Left lobe of liver (tissue), 2 donors: Measurements from ENCODE around the gene QSOX2. TPM values are rescaled to one million over a fixed set of nuclear protein-coding genes. Genes with fewer than 3 reads are reported as not detected.

ENCODE experiments used
- ATAC-seq: fragments of 200-7000 bp; cut with Tn5 transposase; one replicate; pipeline ENCODE4 v1.9.1; 2020; ENCODE audit warnings: mild to moderate bottlenecking, moderate library complexity
- DNase-seq: peaks from one replicate; pipeline ENCODE4 v3.0.0-alpha.2; 2020; ENCODE audit warnings: low spot score
- total RNA-seq: library from RNA; stranded (reverse); gene quantifications from one replicate; pipeline ENCODE4 v1.2.1, GENCODE V29; 2021
- donor health status: DM: no; HTN: no; CAD: no; lungs with moderate emphysema.
- donor health status: DM: no; HTN: yes; CAD: no.

Gene QSOX2
- total RNA-seq, 1 donor from 2014 or later = 4.7 TPM

DNA sequence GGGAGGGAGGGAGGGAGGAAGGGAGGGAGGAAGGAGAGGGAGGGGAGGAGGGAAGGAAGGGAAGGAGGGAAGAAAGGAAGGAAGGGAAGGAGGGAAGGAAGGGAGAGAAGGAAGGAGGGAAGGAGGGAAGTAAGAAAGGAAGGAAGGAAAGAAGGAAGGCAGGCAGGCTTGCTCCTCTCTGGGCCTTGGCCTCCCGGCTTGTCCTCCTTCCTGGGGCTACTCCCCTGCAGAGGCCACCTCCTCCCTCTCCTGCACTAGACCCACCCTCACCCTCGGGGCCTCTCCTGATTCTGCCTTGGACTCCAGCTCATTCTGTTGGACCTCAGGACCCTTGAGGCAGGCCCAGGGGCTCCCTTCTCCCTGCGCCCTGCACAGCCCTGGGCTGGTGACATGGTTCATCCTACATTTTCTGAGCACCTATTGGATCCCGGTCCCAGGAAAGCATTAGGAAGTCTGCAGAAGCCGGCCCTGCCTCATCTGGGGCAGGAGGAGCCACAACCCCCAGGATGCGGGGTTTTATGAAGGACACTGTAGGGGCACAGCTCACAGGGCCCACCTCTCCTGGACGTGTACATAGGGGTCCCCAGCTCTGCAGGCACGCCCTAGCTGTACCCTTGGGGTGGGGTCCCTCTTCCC, 63.7 kb downstream of the QSOX2 start:
- no peak for ATAC-seq

DNA sequence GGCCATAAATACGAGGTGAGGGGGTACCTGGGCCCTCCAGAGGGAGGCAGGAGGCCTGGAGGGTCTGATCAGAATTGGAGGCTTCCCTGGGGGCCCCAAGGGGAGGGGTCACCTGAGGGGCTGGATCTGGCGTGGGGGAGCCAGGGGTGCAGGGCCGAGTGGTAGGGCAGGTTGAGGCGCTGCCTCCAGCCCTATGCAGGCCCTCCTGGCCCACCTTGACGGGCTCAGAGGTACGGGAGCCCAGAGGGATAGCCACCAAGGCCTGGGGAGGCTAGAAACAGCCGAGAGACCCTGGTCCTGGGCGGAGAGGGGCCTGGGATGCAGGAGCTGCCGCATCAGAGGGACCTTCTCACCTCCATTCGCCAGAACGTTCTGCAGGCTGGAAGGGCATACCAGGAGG, 65.0 kb downstream of the QSOX2 start:
- DNase-seq (no peak), ATAC-seq (no peak)

More for the DNA sequence above, 63.7 kb downstream of the QSOX2 start:
- DNase-seq = no peak

GRCh38 chr9:136179761-136180160, 65.9 kb downstream of the QSOX2 start:
- ATAC-seq = no peak
- DNase-seq = no peak

GRCh38 chr9:136179101-136179616, 66.5 kb downstream of the QSOX2 start:
- DNase-seq (no peak), ATAC-seq (no peak)

DNA sequence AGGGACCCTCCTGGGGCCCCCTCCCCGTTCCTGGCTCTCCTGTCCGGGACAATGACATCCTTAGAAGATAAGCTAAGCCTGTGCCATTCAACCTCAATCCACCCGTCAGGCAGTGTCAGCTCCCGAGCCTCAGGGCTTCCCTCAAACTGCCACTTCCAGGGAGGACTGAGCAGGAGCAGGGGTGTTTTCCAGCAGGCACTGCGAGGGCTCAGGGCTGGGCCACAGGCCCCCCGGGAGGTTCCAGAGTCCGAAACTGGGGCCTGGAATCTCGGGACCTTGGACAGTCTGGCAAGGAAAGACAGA, 66.9 kb downstream of the QSOX2 start:
- DNase-seq = no peak
- no peak for ATAC-seq

DNA sequence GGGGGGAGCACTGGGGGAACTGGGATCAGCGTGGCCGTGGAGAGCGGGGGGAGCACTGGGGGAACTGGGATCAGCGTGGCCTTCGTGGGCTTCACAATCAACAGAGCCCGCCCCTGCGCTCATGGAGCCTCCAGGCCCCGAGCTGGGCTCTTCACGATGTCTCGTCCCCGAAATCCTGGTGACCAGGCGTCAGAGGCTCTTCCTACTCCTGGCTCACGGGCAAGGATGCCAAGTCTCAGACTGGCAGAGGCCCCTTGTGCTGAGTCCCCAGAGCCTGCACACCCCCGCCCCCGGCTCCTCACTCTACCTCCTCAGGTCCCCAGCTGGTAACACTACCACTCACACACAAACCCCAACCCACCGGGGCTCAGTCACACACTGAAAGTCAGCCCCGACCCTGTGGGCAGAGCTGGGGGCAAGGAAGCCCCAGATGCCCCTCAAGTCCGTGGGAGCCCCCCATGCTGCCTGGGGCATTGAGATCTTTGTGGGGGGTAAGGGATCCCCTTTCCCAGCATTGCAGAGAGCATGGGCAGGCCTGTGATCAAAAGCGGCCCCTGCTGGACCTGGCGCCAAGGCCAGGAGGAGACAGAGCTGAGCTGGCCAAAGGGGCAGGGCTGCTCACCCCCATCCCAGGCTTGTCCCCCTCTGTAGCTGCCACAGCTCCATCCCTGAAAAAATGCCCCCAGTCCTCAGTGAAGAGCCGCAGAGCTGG, 67.4 kb downstream of the QSOX2 start:
- no peak for ATAC-seq
- DNase-seq = no peak

DNA sequence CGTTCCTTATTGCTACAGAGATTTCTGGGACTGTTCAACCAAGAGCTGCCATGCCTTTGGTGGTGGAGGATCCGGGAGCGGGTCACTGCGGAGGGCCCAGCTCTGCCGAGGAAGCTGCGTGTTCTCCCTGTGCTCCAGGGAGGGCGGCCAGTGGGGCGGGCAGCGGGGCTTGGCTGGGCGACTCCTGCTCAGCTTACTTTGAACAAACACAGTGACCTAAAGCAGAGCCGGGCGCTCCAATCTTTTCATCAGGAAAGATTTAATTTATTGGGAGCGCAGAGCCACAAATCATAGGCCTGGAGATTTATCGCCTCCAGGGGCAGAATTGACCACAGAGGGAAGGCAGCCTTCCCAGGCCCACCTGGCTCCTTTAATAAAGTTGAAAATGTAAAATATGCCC, 68.4 kb downstream of the QSOX2 start:
- DNase-seq (no peak), ATAC-seq (no peak)

DNA sequence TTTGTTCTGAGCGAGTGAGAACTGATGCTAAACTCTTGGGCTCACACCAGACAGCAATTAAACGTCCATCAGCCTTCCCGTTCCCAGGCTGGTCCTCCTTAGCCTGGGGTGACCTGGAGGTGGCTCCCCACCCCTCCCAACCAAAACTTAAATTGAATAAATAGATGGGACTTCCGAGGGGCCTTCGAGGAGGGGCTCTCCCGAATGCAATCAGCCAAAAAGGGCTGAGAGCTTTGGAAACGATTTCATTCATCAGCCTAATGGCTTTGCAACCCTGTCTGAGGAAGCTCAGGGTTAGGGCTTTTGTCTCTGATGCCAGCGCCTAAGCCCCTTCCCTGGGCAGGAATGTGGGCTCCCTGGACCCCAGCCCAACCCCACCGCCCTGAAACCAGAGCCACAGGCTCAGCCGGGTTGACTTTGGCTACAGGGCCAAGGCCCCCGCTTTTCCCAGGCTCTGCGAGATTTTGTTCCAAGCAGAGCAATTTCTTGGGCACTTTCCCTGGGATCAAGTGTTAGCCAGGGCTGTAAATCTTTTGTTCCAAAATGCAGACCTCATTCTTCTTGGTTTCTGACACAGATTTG, 69.9 kb downstream of the QSOX2 start:
- ATAC-seq (no peak), DNase-seq (no peak)

GRCh38 chr9:136174779-136175615, 70.6 kb downstream of the QSOX2 start:
- DNase-seq = no peak
- ATAC-seq = no peak

- DNase-seq = no peak
- ATAC-seq = no peak
Observed at GRCh38 chr9:136173648-136174290, 71.8 kb downstream of the QSOX2 start.

DNA sequence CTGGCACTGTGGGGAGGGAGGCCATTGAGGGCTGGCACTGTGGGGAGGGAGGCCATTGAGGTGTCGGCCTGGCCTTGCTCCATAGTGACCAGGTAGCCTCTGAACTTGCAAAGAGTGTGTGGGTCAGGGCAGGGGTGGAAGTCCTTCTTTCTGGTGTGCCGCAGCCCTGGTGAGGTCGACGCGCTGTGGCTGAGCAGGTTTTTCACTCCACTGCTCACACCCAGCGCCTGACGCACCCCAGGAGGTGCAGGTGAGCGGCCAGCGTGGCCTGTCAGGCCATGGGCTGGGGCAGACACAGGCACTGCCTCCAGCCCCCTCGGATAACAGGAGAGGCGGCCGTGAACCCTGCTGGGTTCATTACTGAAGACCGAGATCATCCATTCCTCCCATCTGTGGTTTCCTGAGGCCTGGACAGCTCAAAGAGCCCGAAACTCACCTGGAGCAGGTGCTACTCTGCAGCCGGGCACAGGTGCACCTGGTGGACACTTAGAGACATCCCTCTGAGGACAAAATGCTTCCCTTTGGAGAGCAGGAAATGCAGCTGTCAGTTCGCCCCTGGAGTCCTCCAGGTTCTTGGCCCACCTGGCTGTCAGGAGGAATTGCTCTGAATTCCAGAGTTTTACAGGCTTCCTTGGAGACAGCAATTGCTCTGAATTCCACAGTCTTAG, 73.1 kb downstream of the QSOX2 start:
- DNase-seq (no peak), ATAC-seq (no peak)

DNA sequence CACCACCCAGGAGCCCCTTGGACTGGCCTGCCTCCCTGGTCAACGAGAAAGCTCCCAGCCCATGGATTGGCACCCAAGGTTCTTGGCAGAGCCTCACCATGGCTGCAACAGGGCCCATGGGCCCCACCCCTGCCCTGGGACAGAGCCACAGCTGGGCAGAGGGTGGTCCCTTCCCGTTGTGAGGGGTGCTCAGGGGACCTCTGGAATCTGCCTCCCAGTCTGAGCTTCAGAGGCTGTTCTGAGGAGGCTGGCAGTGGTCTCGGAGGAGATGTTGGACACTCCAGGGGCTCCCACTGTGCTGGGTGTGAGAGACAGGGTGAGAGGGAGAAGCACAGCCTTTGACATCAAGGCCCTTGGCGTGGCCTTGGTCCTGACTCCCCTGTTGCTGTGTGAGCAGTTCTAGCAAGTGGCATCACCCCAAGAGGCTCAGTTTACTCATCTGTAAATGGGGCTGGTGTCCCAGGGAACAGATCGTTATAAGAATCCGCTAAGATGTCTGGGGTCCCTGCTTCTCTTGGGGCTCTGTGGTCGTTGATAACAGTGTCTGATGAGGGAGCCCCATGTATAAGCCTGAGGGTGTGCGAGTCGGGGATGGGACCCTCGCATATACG, 73.7 kb downstream of the QSOX2 start:
- ATAC-seq (no peak), DNase-seq (no peak)

- DNase-seq (no peak), ATAC-seq (peak; percentile 41)
Observed at GRCh38 chr9:136171009-136171800, 74.4 kb downstream of the QSOX2 start.

GRCh38 chr9:136170006-136170901, 75.4 kb downstream of the QSOX2 start:
- DNase-seq (no peak), ATAC-seq (peak; percentile 89)

GRCh38 chr9:136169495-136169894, 76.1 kb downstream of the QSOX2 start:
- ATAC-seq (no peak), DNase-seq (no peak)

- no peak for ATAC-seq
Observed at GRCh38 chr9:136163248-136163850, 82.3 kb downstream of the QSOX2 start.

DNA sequence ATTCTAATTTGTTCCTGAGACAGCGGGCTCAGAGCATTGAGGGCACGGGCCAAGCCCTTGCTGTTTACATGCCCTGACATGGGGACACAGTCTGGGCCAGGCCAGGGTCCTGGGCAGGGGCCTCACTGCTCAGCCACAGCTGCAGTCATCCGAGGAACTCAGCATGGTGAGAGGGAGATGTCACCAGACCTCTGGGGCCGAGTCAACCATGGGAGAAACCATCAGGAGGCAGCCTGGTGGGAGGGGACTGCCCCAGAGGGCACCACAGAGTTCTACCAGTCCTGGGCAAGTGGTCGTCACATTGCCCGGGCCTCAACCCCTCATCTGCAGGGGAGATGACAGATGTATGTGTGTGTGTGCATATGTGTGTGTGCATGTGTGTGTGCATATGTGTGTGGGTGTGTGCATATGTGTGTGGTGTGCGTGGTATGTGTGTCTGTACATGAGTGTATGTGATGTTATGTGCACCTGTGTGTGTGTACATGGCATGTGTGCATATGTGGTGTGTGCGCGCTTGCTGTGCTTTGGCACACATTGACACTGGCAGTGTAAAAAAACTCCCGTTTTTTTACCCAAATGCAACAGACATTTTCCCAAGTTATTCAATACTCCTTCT, 84.5 kb downstream of the QSOX2 start:
- DNase-seq (no peak), ATAC-seq (no peak)

More at GRCh38 chr9:136163248-136163850, 82.3 kb downstream of the QSOX2 start:
- DNase-seq = no peak
